Gastrocnemius medialis (tissue), 4 donors: ENCODE data around the gene FKBP5. TPM values are rescaled to one million over a fixed set of nuclear protein-coding genes. Genes with fewer than 3 reads are reported as not detected.

Source experiments
- ATAC-seq, 2 donors: fragments of 150-250 bp; one replicate each; pipeline ENCODE4 v1.9.1; 2016
- DNase-seq, 2 donors: peaks; one replicate each; pipeline ENCODE4 v3.0.0-alpha.2; 2019
- H3K27ac ChIP-seq, 4 donors: fragments of 200-600 bp; sonication (generic); 1 replicate in 1 of 4; 2 replicates in 3 of 4; pipeline ENCODE4 v1.5.1; 2016 to 2018; ENCODE audit warnings: mild to moderate bottlenecking in 2 of 4, moderate library complexity in 1 of 4
- H3K27me3 ChIP-seq, 3 donors: fragments of 200-600 bp; sonication (generic) in 2 of 3; 1 replicate in 1 of 3; 2 replicates in 2 of 3; pipeline versions ENCODE4 v1.5.1 to v1.6.0; 2016 to 2019; ENCODE audit warnings: mild to moderate bottlenecking in 1 of 3, moderate library complexity in 1 of 3
- H3K36me3 ChIP-seq, 2 donors: fragments of 200-600 bp; sonication (generic) in 1 of 2; one replicate each; pipeline ENCODE4 v1.5.1; 2017 to 2018
- H3K4me1 ChIP-seq, 2 donors: fragments of 200-600 bp; sonication (generic) in 1 of 2; one replicate each; pipeline ENCODE4 v1.5.1; 2016 to 2017; ENCODE audit warnings: mild to moderate bottlenecking in 2 of 2
- H3K4me3 ChIP-seq, 4 donors: fragments of 200-600 bp; sonication (generic) in 3 of 4; 1 replicate in 1 of 4; 2 replicates in 3 of 4; pipeline ENCODE4 v1.5.1; 2016 to 2019; ENCODE audit warnings: mild to moderate bottlenecking in 2 of 4
- H3K9me3 ChIP-seq, 3 donors: fragments of 200-600 bp; sonication (generic) in 2 of 3; 1 replicate in 1 of 3; 2 replicates in 2 of 3; pipeline ENCODE4 v1.5.1; 2016 to 2019
- POLR2A ChIP-seq, 2 donors: fragments of 450-650 bp; IDR thresholded peaks; one replicate each; pipeline ENCODE4 v1.6.1; 2017; ENCODE audit warnings: antibody characterized with exemption in 2 of 2, mild to moderate bottlenecking in 2 of 2, moderate library complexity in 2 of 2
- in situ Hi-C, 4 donors: fragments of 200-750 bp; cut with MboI; loops; one replicate each; pipeline versions ENCODE4 v1.15.0 to v1.8.0; 2017; ENCODE audit warnings: low sequenced_read_pairs in 4 of 4
- intact Hi-C: fragments of 100-400 bp; cut with DNase I; formaldehyde crosslinking; loops from one replicate; pipeline ENCODE4 v1.15.1; 2023; ENCODE audit warnings: low total_unique reads
- total RNA-seq, 4 donors: library from RNA; depleted of rRNA; stranded (reverse); fragments of >200 nt; gene quantifications; one replicate each; pipeline versions ENCODE4 v1.1.0 to v1.2.3, GENCODE V29; 2016
- TF ChIP-seq, protein P1 (sequence below), 5 experiments: fragments of 450-650 bp in 3 of 5; fragments of 200-600 bp in 2 of 5; sonication (generic) in 2 of 5; IDR thresholded peaks in 4 of 5; conservative IDR thresholded peaks in 1 of 5; 1 replicate in 4 of 5; 2 replicates in 1 of 5; pipeline ENCODE4 v1.5.1; 2016 to 2019; ENCODE audit warnings: antibody characterized with exemption in 5 of 5, mild to moderate bottlenecking in 3 of 5, moderate library complexity in 3 of 5

Gene FKBP5
- total RNA-seq, 4 donors from 2014 or later, result 665 to 1,753 (median 1,205) TPM

- H3K4me1 ChIP-seq, result peaks cover 87 to 95% of the 10 kb centered on the region in 2 donors
- no peak for TF ChIP-seq POLR2A (IDR thresholded peaks at IDR 0.05)
- TF ChIP-seq, protein P1, sequence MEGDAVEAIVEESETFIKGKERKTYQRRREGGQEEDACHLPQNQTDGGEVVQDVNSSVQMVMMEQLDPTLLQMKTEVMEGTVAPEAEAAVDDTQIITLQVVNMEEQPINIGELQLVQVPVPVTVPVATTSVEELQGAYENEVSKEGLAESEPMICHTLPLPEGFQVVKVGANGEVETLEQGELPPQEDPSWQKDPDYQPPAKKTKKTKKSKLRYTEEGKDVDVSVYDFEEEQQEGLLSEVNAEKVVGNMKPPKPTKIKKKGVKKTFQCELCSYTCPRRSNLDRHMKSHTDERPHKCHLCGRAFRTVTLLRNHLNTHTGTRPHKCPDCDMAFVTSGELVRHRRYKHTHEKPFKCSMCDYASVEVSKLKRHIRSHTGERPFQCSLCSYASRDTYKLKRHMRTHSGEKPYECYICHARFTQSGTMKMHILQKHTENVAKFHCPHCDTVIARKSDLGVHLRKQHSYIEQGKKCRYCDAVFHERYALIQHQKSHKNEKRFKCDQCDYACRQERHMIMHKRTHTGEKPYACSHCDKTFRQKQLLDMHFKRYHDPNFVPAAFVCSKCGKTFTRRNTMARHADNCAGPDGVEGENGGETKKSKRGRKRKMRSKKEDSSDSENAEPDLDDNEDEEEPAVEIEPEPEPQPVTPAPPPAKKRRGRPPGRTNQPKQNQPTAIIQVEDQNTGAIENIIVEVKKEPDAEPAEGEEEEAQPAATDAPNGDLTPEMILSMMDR (IDR thresholded peaks at IDR 0.05 in 4 of 5, conservative IDR thresholded peaks at IDR 0.05 in 1 of 5), result no peak
- ATAC-seq (no peak), DNase-seq (no peak)
- no peaks in the 10 kb centered on the region for H3K27me3 ChIP-seq
- in situ Hi-C loops, result loop anchor here in 3 of 4 donors (5.0 to 10.0 kb wide), 2 partner anchors 137 to 145 kb away; partner anchors contain the start of gene ARMC12 (in 2 of the 3)
- H3K9me3 ChIP-seq, result no peaks in the 10 kb centered on the region
- H3K27ac ChIP-seq, result peak overlapping the region; percentile 89 to 99 (median 92)
- peaks cover under 1 to 90% of the 10 kb centered on the region in 2 donors for H3K36me3 ChIP-seq
- no peak overlapping the region for H3K4me3 ChIP-seq
- intact Hi-C loops, result loop anchor here (1.0 kb wide), 1 partner anchor 95 kb away; no protein-coding TSS in a partner anchor
Measured at GRCh38 chr6:35589904-35590303, 98.8 kb downstream of the FKBP5 start.

- ATAC-seq (peak in 1 of 2 donors; percentile 25), DNase-seq (peak in 1 of 2 donors; percentile 78)
- H3K4me1 ChIP-seq, result peaks cover 86 to 95% of the 10 kb centered on the region in 2 donors
- H3K36me3 ChIP-seq, result peaks cover 0 to 90% of the 10 kb centered on the region in 2 donors
- no peak overlapping the region for H3K4me3 ChIP-seq
- in situ Hi-C loops, result loop anchor here in 1 of 4 donors (10.0 kb wide), 1 partner anchor 146 kb away; the partner anchor contains the start of gene ARMC12
- intact Hi-C loops, result loop anchor here (1.0 kb wide), 1 partner anchor 96 kb away; no protein-coding TSS in a partner anchor
- peak; percentile 19 to 56 for TF ChIP-seq POLR2A (IDR thresholded peaks at IDR 0.05)
- TF ChIP-seq, protein P1 (IDR thresholded peaks at IDR 0.05 in 4 of 5, conservative IDR thresholded peaks at IDR 0.05 in 1 of 5), result peak in 1 of 5 experiments; percentile 20
- H3K9me3 ChIP-seq, result no peaks in the 10 kb centered on the region
- H3K27me3 ChIP-seq, result no peaks in the 10 kb centered on the region
- peak overlapping the region; percentile 89 to 99 (median 92) for H3K27ac ChIP-seq
Measured at GRCh38 chr6:35589201-35589739, 99.4 kb downstream of the FKBP5 start.

DNA sequence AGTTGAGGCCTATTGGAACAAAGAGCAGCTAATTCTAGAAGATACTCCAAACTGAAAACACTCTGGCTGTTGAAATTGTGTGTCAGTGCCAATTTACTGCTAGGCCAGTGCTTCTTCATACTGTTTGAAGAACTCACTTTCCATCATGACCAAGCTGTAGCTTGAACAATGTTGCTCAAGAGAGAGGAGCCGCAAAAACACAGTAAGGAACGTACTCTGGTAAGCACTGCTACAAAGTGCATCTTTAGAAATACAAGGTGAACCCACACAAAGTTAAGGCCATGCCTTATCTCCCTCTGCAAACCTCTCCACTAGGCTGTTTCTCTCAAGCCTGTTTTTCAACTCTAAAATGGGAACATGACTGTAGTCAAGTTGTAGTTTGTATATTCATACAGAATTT, 101.5 kb downstream of the FKBP5 start:
- intact Hi-C loops, result loop anchor here (2.0 kb wide), 1 partner anchor 146 kb away; no protein-coding TSS in a partner anchor

GRCh38 chr6:35586542-35586941, 102.2 kb downstream of the FKBP5 start:
- Histone ChIP-seq H3K36me3 (peaks cover 0 to 90% of the 10 kb centered on the region in 2 donors), H3K4me1 (peaks cover 77 to 92% of the 10 kb centered on the region in 2 donors), H3K9me3 (no peaks in the 10 kb centered on the region), H3K27me3 (no peaks in the 10 kb centered on the region), H3K27ac (peak overlapping the region; percentile 89 to 99 (median 92)), H3K4me3 (no peak overlapping the region)
- in situ Hi-C loops (loop anchor here in 1 of 4 donors (10.0 kb wide), 1 partner anchor 148 kb away; the partner anchor contains the start of gene ARMC12), intact Hi-C loops (loop anchor here (2.0 kb wide), 1 partner anchor 146 kb away; no protein-coding TSS in a partner anchor)
- no peak for DNase-seq
- TF ChIP-seq, protein P1 (IDR thresholded peaks at IDR 0.05 in 4 of 5, conservative IDR thresholded peaks at IDR 0.05 in 1 of 5), result no peak
- no peak for TF ChIP-seq POLR2A (IDR thresholded peaks at IDR 0.05)
- ATAC-seq, result no peak

More for the DNA sequence above, 101.5 kb downstream of the FKBP5 start:
- H3K4me1 ChIP-seq, result peaks cover 83 to 92% of the 10 kb centered on the region in 2 donors
- H3K27ac ChIP-seq, result peak overlapping the region; percentile 89 to 99 (median 92)
- H3K27me3 ChIP-seq, result no peaks in the 10 kb centered on the region
- no peak for DNase-seq
- no peak for ATAC-seq
- H3K9me3 ChIP-seq, result no peaks in the 10 kb centered on the region
- in situ Hi-C loops, result loop anchor here in 1 of 4 donors (10.0 kb wide), 1 partner anchor 148 kb away; the partner anchor contains the start of gene ARMC12
- H3K36me3 ChIP-seq, result peaks cover 0 to 90% of the 10 kb centered on the region in 2 donors
- H3K4me3 ChIP-seq, result no peak overlapping the region
- TF ChIP-seq, protein P1 (IDR thresholded peaks at IDR 0.05 in 4 of 5, conservative IDR thresholded peaks at IDR 0.05 in 1 of 5), result no peak
- TF ChIP-seq POLR2A (IDR thresholded peaks at IDR 0.05), result no peak
